ENCODE measurements around the gene CLASP2. TPM values are rescaled to one million over a fixed set of nuclear protein-coding genes. Genes with fewer than 3 reads are reported as not detected.

Gene CLASP2
- total and polyA plus RNA-seq, 7 donors = 7.3 to 71.9 (median 37.7) TPM

DNA sequence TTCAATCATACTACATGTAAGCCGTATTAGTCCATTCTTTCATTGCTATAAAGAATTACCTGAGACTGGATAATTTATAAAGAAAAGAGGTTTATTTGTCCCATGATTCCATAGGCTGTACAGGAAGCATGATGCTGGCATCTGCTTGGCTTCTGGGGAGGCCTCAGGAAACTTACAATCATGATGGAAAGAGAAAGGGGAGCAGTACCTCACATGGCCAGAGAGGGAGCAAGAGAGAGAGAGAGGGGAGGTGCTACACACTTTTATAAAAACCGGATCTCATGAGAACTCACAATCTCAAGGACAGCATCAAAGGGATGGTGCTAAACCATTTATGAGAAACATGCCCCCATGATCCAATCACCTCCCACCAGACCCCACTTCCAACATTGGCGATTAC, 14.3 kb upstream of the CLASP2 start:
- TF ChIP-seq, protein P1, sequence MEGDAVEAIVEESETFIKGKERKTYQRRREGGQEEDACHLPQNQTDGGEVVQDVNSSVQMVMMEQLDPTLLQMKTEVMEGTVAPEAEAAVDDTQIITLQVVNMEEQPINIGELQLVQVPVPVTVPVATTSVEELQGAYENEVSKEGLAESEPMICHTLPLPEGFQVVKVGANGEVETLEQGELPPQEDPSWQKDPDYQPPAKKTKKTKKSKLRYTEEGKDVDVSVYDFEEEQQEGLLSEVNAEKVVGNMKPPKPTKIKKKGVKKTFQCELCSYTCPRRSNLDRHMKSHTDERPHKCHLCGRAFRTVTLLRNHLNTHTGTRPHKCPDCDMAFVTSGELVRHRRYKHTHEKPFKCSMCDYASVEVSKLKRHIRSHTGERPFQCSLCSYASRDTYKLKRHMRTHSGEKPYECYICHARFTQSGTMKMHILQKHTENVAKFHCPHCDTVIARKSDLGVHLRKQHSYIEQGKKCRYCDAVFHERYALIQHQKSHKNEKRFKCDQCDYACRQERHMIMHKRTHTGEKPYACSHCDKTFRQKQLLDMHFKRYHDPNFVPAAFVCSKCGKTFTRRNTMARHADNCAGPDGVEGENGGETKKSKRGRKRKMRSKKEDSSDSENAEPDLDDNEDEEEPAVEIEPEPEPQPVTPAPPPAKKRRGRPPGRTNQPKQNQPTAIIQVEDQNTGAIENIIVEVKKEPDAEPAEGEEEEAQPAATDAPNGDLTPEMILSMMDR (IDR thresholded peaks at IDR 0.05) = no peak
- 92 to 93% (median 93%) methylated on average over 3 of the region's 3 CpGs for WGBS, 3 donors
- ATAC-seq = no peak
- DNase-seq = no peak
- no peak overlapping the region for H3K4me3 ChIP-seq
- no peaks in the 10 kb centered on the region for H3K9me3 ChIP-seq
- no peak overlapping the region for H3K27ac ChIP-seq
- intact Hi-C loops (cut with DNase I) = no loop called here
- H3K27me3 ChIP-seq (ENCODE audit: insufficient read depth in 3 of 3, low read length in 2 of 3) = peaks cover 0 to 2% (median 0%) of the 10 kb centered on the region in 3 donors
- H3K36me3 ChIP-seq (ENCODE audit: insufficient read depth in 1 of 2, low read depth in 1 of 2) = no peaks in the 10 kb centered on the region
- no peaks in the 10 kb centered on the region for H3K4me1 ChIP-seq

DNA sequence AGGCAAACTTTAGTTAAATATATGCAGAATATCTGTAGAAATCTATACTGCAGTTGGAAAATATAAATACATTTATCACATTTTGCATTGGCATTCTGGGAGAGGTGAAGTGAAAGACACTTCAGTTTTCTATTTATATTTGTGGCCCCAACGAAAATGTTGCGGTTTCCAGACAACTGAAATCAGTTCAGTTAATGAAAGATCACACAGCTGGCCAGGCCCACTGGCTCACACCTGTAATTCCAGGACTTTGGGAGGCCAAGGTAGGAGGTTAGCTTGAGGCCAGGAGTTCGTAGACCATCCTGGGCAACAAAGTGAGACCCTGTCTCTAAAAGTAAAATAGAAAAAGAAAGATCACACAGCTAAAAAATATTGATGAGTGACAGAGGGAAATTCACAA, 11.9 kb upstream of the CLASP2 start:
- no peaks in the 10 kb centered on the region for H3K4me1 ChIP-seq
- H3K27me3 ChIP-seq (ENCODE audit: insufficient read depth in 3 of 3, low read length in 2 of 3) = peaks cover 0 to 2% (median 0%) of the 10 kb centered on the region in 3 donors
- no peaks in the 10 kb centered on the region for H3K9me3 ChIP-seq
- WGBS, 3 donors = 82 to 88% (median 84%) methylated on average over 3 of the region's 3 CpGs
- ATAC-seq (no peak), DNase-seq (no peak)
- no peaks in the 10 kb centered on the region for H3K36me3 ChIP-seq (ENCODE audit: insufficient read depth in 1 of 2, low read depth in 1 of 2)
- H3K4me3 ChIP-seq = no peak overlapping the region
- intact Hi-C loops (cut with DNase I) = loop anchor here in 1 of 2 donors (10.0 kb wide), 1 partner anchor 45 kb away; no protein-coding TSS in a partner anchor
- TF ChIP-seq, protein P1 (IDR thresholded peaks at IDR 0.05) = no peak
- no peak overlapping the region for H3K27ac ChIP-seq

DNA sequence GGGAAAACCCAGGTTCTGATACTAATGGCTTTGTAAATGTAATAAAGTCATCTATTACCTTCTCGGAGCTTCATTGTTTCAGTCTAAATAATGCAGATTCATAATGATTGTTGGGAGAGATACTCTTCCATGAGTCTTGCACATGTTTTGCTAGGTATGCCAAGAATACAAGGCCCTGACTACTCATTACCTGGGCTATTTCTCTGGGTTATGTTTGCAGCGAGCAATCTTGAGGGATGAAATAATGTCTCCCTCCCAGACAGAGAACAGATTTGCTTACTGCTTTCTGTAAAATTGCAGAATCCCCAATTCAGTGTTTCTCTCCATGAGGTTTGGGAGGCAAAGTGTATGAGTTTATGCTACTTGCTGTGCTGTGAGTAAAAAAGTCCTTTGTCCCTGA, 6.2 kb upstream of the CLASP2 start:
- no peak for ATAC-seq
- intact Hi-C loops (cut with DNase I) = loop anchor here in 1 of 2 donors (10.0 kb wide), 1 partner anchor 51 kb away; no protein-coding TSS in a partner anchor
- Histone ChIP-seq H3K27me3 (ENCODE audit: insufficient read depth in 3 of 3, low read length in 2 of 3) (no peaks in the 10 kb centered on the region), H3K9me3 (no peaks in the 10 kb centered on the region), H3K4me1 (no peaks in the 10 kb centered on the region), H3K36me3 (ENCODE audit: insufficient read depth in 1 of 2, low read depth in 1 of 2) (no peaks in the 10 kb centered on the region), H3K4me3 (no peak overlapping the region), H3K27ac (no peak overlapping the region)
- no peak for DNase-seq
- TF ChIP-seq, protein P1 (IDR thresholded peaks at IDR 0.05) = no peak
- WGBS, 3 donors = 92 to 97% (median 94%) methylated on average over 2 of the region's 2 CpGs

DNA sequence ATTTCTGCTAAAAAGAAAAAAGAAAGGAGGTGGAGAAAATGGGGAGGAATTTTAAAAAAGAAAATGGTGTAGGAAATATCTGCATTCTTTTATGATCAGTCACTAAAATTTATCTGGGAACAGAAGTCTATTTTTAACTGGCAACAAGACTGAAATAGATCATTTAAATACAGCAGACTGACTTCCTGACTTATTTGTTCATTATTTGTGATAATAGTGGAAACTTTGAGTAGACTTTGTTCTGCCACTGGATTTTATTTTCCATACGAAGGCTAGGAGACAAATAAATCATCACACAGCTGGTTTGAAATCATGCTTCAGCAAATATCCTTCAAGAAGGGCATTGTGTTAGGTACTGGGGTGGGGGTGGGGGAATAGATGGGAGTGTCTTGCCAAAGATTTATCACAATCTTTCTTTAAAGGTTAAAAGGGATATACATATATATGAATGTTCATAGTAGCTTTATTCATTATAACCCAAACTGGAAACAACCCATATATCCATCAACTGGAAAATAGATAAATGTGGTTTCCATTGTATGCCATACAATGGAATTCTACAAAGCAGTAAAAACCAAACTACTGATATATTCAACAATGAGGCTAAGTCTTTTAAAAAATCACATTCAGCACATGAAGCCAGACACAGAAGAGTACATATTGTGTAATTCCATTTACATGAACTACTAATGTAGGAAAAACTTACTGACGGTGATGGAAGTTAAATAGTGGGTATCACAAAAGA, 4.7 kb upstream of the CLASP2 start:
- intact Hi-C loops (cut with DNase I) = loop anchor here in 1 of 2 donors (10.0 kb wide), 1 partner anchor 52 kb away; no protein-coding TSS in a partner anchor
- Histone ChIP-seq H3K36me3 (ENCODE audit: insufficient read depth in 1 of 2, low read depth in 1 of 2) (no peaks in the 10 kb centered on the region), H3K27me3 (ENCODE audit: insufficient read depth in 3 of 3, low read length in 2 of 3) (no peaks in the 10 kb centered on the region), H3K27ac (no peak overlapping the region), H3K4me1 (no peaks in the 10 kb centered on the region), H3K9me3 (no peaks in the 10 kb centered on the region), H3K4me3 (no peak overlapping the region)
- DNase-seq (no peak), ATAC-seq (no peak)
- WGBS, 3 donors = 52 to 55% (median 52%) methylated on average over 2 of the region's 2 CpGs
- TF ChIP-seq, protein P1 (IDR thresholded peaks at IDR 0.05) = no peak
